HFF-Myc (cell line): ENCODE measurements around the gene PLEKHG1.

ENCODE experiments used
- DNase-seq: peaks from one replicate; pipeline ENCODE4 v3.0.0-alpha.2; 2011; ENCODE audit warnings: low read depth; ENCODE audit errors: extremely low read depth
- H3K4me3 ChIP-seq: replicated peaks from 2 replicates; pipeline ENCODE4 v1.5.1; 2011; ENCODE audit warnings: low read depth, mild to moderate bottlenecking, control low read depth, low read length
- TF ChIP-seq, protein P1 (sequence below): IDR thresholded peaks from 2 replicates; pipeline ENCODE4 v1.5.1; 2012; ENCODE audit warnings: mild to moderate bottlenecking, low read depth, low read length, control low read depth; ENCODE audit errors: missing control alignments

Gene PLEKHG1

DNA sequence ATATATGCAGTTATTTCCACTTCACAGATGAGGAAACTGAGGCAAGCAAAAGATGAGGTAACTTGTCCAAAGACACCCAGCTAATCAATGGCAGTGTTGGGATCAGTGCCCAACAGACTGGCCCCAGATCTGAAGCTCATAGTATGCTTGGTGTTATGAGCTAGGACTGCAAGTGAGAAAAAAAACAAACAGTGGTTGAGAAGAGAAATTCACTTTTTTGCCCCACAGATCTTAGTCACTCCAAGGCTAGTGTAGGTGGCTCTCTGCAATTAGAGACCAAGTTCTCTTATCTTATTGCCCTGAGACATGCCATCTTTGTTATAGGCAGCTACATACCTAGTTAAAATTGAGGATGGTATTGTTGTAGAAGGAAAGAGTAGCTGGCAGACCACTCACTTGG lies 16.3 kb downstream of the PLEKHG1 start:
- no peak for DNase-seq
- H3K4me3 ChIP-seq: no peak overlapping the region
- TF ChIP-seq, protein P1, sequence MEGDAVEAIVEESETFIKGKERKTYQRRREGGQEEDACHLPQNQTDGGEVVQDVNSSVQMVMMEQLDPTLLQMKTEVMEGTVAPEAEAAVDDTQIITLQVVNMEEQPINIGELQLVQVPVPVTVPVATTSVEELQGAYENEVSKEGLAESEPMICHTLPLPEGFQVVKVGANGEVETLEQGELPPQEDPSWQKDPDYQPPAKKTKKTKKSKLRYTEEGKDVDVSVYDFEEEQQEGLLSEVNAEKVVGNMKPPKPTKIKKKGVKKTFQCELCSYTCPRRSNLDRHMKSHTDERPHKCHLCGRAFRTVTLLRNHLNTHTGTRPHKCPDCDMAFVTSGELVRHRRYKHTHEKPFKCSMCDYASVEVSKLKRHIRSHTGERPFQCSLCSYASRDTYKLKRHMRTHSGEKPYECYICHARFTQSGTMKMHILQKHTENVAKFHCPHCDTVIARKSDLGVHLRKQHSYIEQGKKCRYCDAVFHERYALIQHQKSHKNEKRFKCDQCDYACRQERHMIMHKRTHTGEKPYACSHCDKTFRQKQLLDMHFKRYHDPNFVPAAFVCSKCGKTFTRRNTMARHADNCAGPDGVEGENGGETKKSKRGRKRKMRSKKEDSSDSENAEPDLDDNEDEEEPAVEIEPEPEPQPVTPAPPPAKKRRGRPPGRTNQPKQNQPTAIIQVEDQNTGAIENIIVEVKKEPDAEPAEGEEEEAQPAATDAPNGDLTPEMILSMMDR: no peak

DNA sequence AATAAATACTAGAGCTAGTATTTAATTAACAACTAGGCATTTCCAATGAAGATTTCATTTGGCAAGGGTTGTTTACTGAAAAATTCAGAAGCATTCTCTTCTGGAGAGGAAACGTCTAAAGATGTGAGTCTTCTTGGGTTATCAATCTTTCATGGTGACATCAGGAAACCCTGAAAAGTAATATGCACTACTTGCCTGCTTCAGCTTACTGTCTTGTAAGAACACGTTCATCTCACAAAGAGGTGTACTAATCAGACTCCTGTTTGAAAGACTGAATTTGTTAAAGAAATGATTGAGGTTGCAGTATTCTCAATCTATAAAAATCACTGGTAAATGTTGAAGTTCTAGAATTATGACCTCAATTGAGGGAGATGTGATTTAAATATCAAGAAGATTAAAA lies 16.9 kb downstream of the PLEKHG1 start:
- no peak for DNase-seq
- TF ChIP-seq, protein P1: no peak
- H3K4me3 ChIP-seq: no peak overlapping the region

DNA sequence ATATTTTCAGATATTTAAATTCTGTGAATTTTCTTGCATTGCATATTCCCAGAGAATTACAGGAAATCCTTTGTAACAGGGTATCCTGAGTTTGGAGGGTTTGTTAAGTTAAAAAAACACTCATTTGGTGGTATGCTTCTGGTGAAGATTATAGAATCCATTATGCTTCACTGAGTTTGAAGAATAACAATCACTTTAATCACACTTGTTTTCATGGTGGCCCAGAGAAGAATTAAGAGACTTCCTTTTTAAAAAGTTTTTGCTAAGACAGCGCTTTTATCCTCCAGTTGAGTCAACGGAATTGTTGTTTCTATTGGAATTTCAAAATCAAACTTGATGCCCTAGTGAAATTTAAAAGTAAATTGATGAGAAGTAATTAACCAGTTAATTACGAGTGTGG lies 17.4 kb downstream of the PLEKHG1 start:
- no peak overlapping the region for H3K4me3 ChIP-seq

DNA sequence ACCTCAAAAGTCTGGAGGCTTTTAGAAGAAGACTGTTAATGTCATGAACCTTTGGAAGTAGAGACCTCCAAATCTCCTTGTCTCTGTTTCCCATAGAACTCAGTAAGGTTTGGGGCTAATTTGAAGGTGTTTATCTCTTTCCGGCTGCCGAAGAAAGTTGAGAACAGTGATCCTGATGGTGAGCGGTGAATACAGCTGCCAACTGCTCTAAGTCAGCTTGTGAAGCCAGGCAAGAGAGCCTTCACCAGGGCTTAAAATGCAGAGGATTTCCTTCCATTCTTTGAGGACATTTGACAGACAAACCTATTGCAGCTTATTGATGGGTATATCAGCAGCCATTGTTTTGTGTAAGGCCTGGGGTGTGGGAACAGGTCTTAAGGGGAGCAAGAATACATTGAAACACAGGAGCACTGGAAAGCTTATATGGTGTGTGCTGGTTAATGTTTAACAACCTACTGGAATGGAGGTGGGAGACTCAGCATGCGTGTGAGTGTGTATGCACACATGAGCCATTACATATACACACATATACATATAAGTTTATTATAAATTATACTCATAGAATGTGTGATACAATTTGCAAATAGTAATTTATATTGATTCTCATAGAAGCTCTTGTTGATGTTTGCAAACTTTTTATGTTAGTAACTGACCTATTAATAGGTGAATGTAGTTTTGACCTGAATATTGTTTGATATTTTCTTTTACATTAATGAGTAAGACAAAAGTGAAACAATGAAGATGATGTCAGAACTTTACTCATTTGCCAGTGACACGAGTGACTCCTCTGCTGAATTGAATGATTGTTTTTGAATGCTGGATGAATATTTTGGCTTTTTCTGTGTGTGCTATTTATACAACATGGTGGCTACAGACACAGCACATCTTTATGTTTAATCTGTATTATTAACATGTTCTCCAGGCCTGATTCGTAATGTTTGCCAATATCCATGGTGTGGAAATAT lies 18.1 kb downstream of the PLEKHG1 start:
- no peak overlapping the region for H3K4me3 ChIP-seq
- TF ChIP-seq, protein P1: no peak
- DNase-seq: no peak

More for the DNA sequence above, 17.4 kb downstream of the PLEKHG1 start:
- TF ChIP-seq, protein P1: no peak
- DNase-seq: no peak

DNA sequence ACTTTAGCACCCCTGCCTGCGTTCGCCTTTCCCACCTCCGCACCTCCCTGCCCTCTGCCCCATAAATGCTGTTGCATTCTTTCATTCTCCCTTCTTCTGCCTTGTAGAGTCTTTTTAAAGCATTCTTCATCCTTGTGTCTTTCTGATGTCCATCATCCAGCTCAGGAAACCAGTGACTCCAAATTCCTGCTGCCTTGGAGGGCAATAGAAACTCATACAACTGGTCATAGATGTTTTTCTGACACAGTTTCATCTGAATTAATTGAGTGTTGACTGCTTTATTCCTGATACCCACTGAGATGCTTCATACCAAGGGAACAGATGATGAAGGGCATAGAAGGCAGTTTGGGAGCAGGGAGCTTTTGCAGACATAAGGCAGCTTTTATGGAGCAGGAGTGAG lies 19.6 kb downstream of the PLEKHG1 start:
- TF ChIP-seq, protein P1: no peak
- DNase-seq: no peak
- H3K4me3 ChIP-seq: no peak overlapping the region

DNA sequence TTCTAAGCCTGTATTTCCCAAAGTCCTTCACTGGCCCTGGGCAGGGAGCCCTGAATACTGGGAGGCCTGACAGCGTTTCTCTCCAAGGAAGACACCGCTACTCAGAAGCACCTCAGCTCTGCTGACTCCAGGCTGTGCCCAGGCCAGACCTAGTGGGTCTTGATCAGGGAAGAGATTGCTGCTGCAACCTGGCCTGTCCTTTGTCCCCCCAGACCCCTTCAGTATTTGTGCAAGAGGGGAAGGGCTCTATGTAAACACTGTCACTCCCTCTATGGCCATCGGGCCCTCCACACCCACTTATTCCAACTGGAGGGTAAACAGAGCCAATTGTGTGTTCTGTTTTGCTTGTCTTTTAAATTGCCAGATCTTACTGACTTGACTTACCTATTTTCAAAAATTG lies 20.6 kb downstream of the PLEKHG1 start:
- H3K4me3 ChIP-seq: no peak overlapping the region
- TF ChIP-seq, protein P1: no peak
- no peak for DNase-seq
